Spleen (tissue), 7 donors: Measurements from ENCODE around the gene PTGFR.

Experiments used
- POLR2A ChIP-seq, 3 donors: fragments of 450-650 bp; IDR thresholded peaks; one replicate each; pipeline ENCODE4 v1.5.1; 2017; ENCODE audit warnings: antibody characterized with exemption in 3 of 3, mild to moderate bottlenecking in 1 of 3
- TF ChIP-seq, protein P1 (sequence below), 11 experiments: fragments of 200-600 bp in 7 of 11; fragments of 450-650 bp in 4 of 11; sonication (generic) in 4 of 11; IDR thresholded peaks in 8 of 11; conservative IDR thresholded peaks in 3 of 11; 1 replicate in 7 of 11; 2 replicates in 4 of 11; pipeline versions ENCODE4 v1.4.0 to v1.8.0; 2016 to 2021; ENCODE audit warnings: antibody characterized with exemption in 11 of 11, inconsistent platforms in 4 of 11, mild to moderate bottlenecking in 1 of 11
- donor health status: DM: no; HTN: no; CAD: no; lungs with moderate emphysema.
- donor health status: DM: no; HTN: no; CAD: no.
- donor health status: DM: no; HTN: no; CAD: no.

- TF ChIP-seq, protein P1, sequence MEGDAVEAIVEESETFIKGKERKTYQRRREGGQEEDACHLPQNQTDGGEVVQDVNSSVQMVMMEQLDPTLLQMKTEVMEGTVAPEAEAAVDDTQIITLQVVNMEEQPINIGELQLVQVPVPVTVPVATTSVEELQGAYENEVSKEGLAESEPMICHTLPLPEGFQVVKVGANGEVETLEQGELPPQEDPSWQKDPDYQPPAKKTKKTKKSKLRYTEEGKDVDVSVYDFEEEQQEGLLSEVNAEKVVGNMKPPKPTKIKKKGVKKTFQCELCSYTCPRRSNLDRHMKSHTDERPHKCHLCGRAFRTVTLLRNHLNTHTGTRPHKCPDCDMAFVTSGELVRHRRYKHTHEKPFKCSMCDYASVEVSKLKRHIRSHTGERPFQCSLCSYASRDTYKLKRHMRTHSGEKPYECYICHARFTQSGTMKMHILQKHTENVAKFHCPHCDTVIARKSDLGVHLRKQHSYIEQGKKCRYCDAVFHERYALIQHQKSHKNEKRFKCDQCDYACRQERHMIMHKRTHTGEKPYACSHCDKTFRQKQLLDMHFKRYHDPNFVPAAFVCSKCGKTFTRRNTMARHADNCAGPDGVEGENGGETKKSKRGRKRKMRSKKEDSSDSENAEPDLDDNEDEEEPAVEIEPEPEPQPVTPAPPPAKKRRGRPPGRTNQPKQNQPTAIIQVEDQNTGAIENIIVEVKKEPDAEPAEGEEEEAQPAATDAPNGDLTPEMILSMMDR (IDR thresholded peaks at IDR 0.05 in 8 of 11, conservative IDR thresholded peaks at IDR 0.05 in 3 of 11), result no peak
- no peak for TF ChIP-seq POLR2A (IDR thresholded peaks at IDR 0.05)
These were observed 25.6 kb upstream of the PTGFR start for GRCh38 chr1:78465143-78465542.
